Breast epithelium (tissue), 4 donors: Measurements from ENCODE around the gene UBE2N. TPM values are rescaled to one million over a fixed set of nuclear protein-coding genes. Genes with fewer than 3 reads are reported as not detected.
"Not testable (repeated sequence)": the region's sequence is repeated elsewhere in the genome, so short reads cannot be mapped to it uniquely, and the experiment has no call there.

Source experiments
- DNase-seq, 2 donors: peaks; one replicate each; pipeline ENCODE4 v3.0.0-alpha.2; 2019; ENCODE audit warnings: low spot score in 2 of 2
- H3K27ac ChIP-seq, 2 donors: fragments of 200-600 bp; sonication (generic) in 1 of 2; one replicate each; pipeline ENCODE4 v1.5.1; 2016 to 2019; ENCODE audit warnings: mild to moderate bottlenecking in 1 of 2
- H3K27me3 ChIP-seq, 2 donors: fragments of 200-600 bp; sonication (generic) in 1 of 2; one replicate each; pipeline versions ENCODE4 v1.5.1 to v1.6.0; 2017 to 2019; ENCODE audit warnings: control low read depth in 1 of 2, mild to moderate bottlenecking in 1 of 2
- H3K36me3 ChIP-seq: fragments of 200-600 bp; one replicate; pipeline ENCODE4 v1.5.1; 2019
- H3K4me1 ChIP-seq, 2 donors: fragments of 200-600 bp; sonication (generic); one replicate each; pipeline ENCODE4 v1.5.1; 2016 to 2019; ENCODE audit warnings: control low read depth in 1 of 2
- H3K4me3 ChIP-seq, 3 donors: fragments of 200-600 bp; sonication (generic); 1 replicate in 2 of 3; 2 replicates in 1 of 3; pipeline ENCODE4 v1.5.1; 2016 to 2019; ENCODE audit warnings: mild to moderate bottlenecking in 3 of 3, moderate library complexity in 2 of 3
- H3K9me3 ChIP-seq, 2 donors: fragments of 200-600 bp; sonication (generic) in 1 of 2; one replicate each; pipeline ENCODE4 v1.5.1; 2016 to 2019; ENCODE audit warnings: control low read depth in 1 of 2
- CTCF ChIP-seq, 3 donors: fragments of 450-650 bp; IDR thresholded peaks; one replicate each; pipeline ENCODE4 v1.5.1; 2016 to 2017; ENCODE audit warnings: antibody characterized with exemption in 3 of 3, mild to moderate bottlenecking in 3 of 3, moderate library complexity in 3 of 3
- POLR2A ChIP-seq: fragments of 450-650 bp; IDR thresholded peaks from one replicate; pipeline ENCODE4 v1.6.1; 2016; ENCODE audit warnings: antibody characterized with exemption, mild to moderate bottlenecking, moderate library complexity
- POLR2AphosphoS5 ChIP-seq, 3 donors: sonication (generic); formaldehyde crosslinking; IDR thresholded peaks; one replicate each; pipeline ENCODE4 v1.6.1; 2017; ENCODE audit warnings: antibody characterized with exemption in 3 of 3
- intact Hi-C: fragments of 100-400 bp; cut with DNase I; formaldehyde crosslinking; loops from one replicate; pipeline ENCODE4 v1.15.1; 2023; ENCODE audit warnings: low total_unique reads
- total RNA-seq, 3 donors: library from RNA; depleted of rRNA; stranded (reverse); fragments of >200 nt; gene quantifications; one replicate each; pipeline ENCODE4 v1.1.0, GENCODE V29; 2016

Gene UBE2N
- total RNA-seq, 3 donors from 2014 or later, result 23.0 to 47.7 (median 43.3) TPM

- TF ChIP-seq CTCF (IDR thresholded peaks at IDR 0.05), result no peak
- TF ChIP-seq POLR2A, result no peak
- no peak for TF ChIP-seq POLR2AphosphoS5 (IDR thresholded peaks at IDR 0.05)
- Histone ChIP-seq H3K27me3 (no peaks in the 10 kb centered on the region), H3K36me3 (no peaks in the 10 kb centered on the region), H3K4me3 (no peak overlapping the region), H3K9me3 (no peaks in the 10 kb centered on the region), H3K4me1 (peaks cover 0 to 4% of the 10 kb centered on the region in 2 donors), H3K27ac (peak overlapping the region in 1 of 2 donors; percentile 3)
- DNase-seq, result no peak
- intact Hi-C loops, result no loop called here
These were observed 51.0 kb downstream of the UBE2N start for GRCh38 chr12:93390549-93391297.

GRCh38 chr12:93390031-93390430 lies 51.7 kb downstream of the UBE2N start:
- no peak for DNase-seq

GRCh38 chr12:93387780-93388179 lies 54.0 kb downstream of the UBE2N start:
- H3K4me1 ChIP-seq, result peaks cover 0 to 4% of the 10 kb centered on the region in 2 donors
- no peak overlapping the region for H3K27ac ChIP-seq
- intact Hi-C loops, result no loop called here

More at GRCh38 chr12:93390031-93390430, 51.7 kb downstream of the UBE2N start:
- no peaks in the 10 kb centered on the region for H3K27me3 ChIP-seq
- peaks cover 0 to 4% of the 10 kb centered on the region in 2 donors for H3K4me1 ChIP-seq
- no peak overlapping the region for H3K4me3 ChIP-seq
- TF ChIP-seq POLR2A, result no peak
- no peak for TF ChIP-seq CTCF (IDR thresholded peaks at IDR 0.05)
- no peak for TF ChIP-seq POLR2AphosphoS5 (IDR thresholded peaks at IDR 0.05)
- intact Hi-C loops, result no loop called here
- H3K27ac ChIP-seq, result no peak overlapping the region
- no peaks in the 10 kb centered on the region for H3K36me3 ChIP-seq
- H3K9me3 ChIP-seq, result no peaks in the 10 kb centered on the region

GRCh38 chr12:93381976-93382437 lies 59.7 kb downstream of the UBE2N start:
- DNase-seq, H3K9me3 ChIP-seq, intact Hi-C loops, H3K4me1 ChIP-seq, H3K36me3 ChIP-seq, H3K27me3 ChIP-seq: not testable (repeated sequence)
- peak overlapping the region in 2 of 3 donors; percentile 85 to 94 for H3K4me3 ChIP-seq
- peak overlapping the region; percentile 48 to 96 for H3K27ac ChIP-seq

More at GRCh38 chr12:93387780-93388179, 54.0 kb downstream of the UBE2N start:
- Histone ChIP-seq H3K27me3 (no peaks in the 10 kb centered on the region), H3K4me3 (no peak overlapping the region), H3K9me3 (no peaks in the 10 kb centered on the region), H3K36me3 (no peaks in the 10 kb centered on the region)
- TF ChIP-seq POLR2AphosphoS5 (IDR thresholded peaks at IDR 0.05) (no peak), POLR2A (no peak), CTCF (IDR thresholded peaks at IDR 0.05) (no peak)
- no peak for DNase-seq

- no peaks in the 10 kb centered on the region for H3K36me3 ChIP-seq
- intact Hi-C loops, result no loop called here
- peak overlapping the region; percentile 85 to 94 (median 89) for H3K4me3 ChIP-seq
These were observed 60.4 kb downstream of the UBE2N start for GRCh38 chr12:93381161-93381975.

More at GRCh38 chr12:93381161-93381975, 60.4 kb downstream of the UBE2N start:
- Histone ChIP-seq H3K27me3 (no peaks in the 10 kb centered on the region), H3K4me1 (peaks cover 0 to under 1% of the 10 kb centered on the region in 2 donors), H3K9me3 (no peaks in the 10 kb centered on the region), H3K27ac (peak overlapping the region; percentile 48 to 96)
- TF ChIP-seq POLR2A, result no peak
- no peak for TF ChIP-seq CTCF (IDR thresholded peaks at IDR 0.05)
- no peak for TF ChIP-seq POLR2AphosphoS5 (IDR thresholded peaks at IDR 0.05)
- DNase-seq, result no peak
